PFSK-1 (cell line): Measurements from ENCODE around the gene DIRAS1.

Source experiments
- FOXP2 ChIP-seq: optimal IDR thresholded peaks from 2 replicates; pipeline ENCODE3; 2011; ENCODE audit warnings: borderline replicate concordance, control low read depth, inconsistent platforms; ENCODE audit not compliant: insufficient read depth; ENCODE audit errors: extremely low read length, extremely low read depth
- POLR2AphosphoS5 ChIP-seq: IDR thresholded peaks from 2 replicates; pipeline ENCODE4 v1.6.1; 2012; ENCODE audit warnings: low read depth, mild to moderate bottlenecking, control low read depth, low read length, moderate library complexity
- TF ChIP-seq, protein P1 (sequence below), 2 experiments: IDR thresholded peaks; 2 replicates each; pipeline versions ENCODE4 v1.6.1 to v1.8.0; 2011 to 2012; ENCODE audit warnings: low read depth in 2 of 2, low read length in 2 of 2, control low read depth in 1 of 2, inconsistent platforms in 1 of 2, mild to moderate bottlenecking in 1 of 2, moderate library complexity in 1 of 2; ENCODE audit not compliant: insufficient read depth in 1 of 2

DNA sequence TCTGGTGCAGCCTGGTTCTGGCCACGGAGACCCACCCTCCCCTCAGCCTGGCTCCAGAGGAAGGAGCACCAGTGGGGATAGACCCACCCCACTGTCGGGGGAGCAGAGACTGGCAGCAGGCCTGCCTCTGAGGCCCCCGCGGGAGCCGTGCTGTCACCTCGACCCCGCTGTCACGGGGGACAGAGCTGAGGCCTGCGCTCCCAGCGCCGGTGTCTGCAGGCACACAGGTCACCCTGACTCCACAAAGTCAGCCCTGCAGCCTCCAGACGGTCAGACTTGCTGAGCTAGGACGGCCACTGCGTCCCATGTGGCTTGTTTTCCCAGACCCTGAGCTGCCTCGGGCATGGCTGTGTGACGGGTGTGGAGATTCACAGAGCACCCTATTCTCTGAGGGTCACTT, 51.0 kb downstream of the DIRAS1 start:
- TF ChIP-seq POLR2AphosphoS5 (no peak), FOXP2 (no peak)
- TF ChIP-seq, protein P1, sequence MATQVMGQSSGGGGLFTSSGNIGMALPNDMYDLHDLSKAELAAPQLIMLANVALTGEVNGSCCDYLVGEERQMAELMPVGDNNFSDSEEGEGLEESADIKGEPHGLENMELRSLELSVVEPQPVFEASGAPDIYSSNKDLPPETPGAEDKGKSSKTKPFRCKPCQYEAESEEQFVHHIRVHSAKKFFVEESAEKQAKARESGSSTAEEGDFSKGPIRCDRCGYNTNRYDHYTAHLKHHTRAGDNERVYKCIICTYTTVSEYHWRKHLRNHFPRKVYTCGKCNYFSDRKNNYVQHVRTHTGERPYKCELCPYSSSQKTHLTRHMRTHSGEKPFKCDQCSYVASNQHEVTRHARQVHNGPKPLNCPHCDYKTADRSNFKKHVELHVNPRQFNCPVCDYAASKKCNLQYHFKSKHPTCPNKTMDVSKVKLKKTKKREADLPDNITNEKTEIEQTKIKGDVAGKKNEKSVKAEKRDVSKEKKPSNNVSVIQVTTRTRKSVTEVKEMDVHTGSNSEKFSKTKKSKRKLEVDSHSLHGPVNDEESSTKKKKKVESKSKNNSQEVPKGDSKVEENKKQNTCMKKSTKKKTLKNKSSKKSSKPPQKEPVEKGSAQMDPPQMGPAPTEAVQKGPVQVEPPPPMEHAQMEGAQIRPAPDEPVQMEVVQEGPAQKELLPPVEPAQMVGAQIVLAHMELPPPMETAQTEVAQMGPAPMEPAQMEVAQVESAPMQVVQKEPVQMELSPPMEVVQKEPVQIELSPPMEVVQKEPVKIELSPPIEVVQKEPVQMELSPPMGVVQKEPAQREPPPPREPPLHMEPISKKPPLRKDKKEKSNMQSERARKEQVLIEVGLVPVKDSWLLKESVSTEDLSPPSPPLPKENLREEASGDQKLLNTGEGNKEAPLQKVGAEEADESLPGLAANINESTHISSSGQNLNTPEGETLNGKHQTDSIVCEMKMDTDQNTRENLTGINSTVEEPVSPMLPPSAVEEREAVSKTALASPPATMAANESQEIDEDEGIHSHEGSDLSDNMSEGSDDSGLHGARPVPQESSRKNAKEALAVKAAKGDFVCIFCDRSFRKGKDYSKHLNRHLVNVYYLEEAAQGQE (IDR thresholded peaks at IDR 0.05; ENCODE audit: insufficient read depth in 1 of 2, low read depth in 2 of 2, low read length in 2 of 2) = no peak
